Measurements from ENCODE around the gene MAPRE2. TPM values are rescaled to one million over a fixed set of nuclear protein-coding genes. Genes with fewer than 3 reads are reported as not detected.

Gene MAPRE2
- total and polyA plus RNA-seq, 2 experiments from 2014 or later, result 11.2 to 16.1 TPM

DNA sequence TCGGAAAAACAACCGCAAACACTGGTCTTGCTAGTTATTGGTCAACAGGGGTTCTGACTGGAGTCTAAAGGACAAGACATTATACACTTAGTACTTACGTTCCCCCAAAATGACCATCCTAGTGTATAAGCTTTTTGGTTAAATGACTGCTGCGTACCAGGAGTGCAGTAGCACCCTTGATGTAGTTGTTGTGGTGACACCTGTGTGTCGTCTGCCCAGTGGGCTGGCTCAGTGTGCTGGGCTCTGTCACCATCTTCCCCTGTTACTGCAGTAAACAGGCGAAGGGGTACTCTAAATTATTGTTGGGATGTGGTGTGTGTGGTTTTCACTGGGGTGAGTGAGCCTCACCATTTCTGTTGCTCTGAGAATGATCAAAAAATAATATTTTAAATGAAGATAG is 76.2 kb downstream of the MAPRE2 start:
- in situ Hi-C loops (cut with MboI), result no loop called here
- peak overlapping the region; percentile 59; the same call in 1 of the 2 replicates for H3K27ac ChIP-seq
- no peak for DNase-seq
- H3K9me2 ChIP-seq (ENCODE audit: insufficient read depth), result no peaks in the 10 kb centered on the region
- peaks cover 9% of the 10 kb centered on the region; the same call in 1 of the 2 replicates for H3K4me1 ChIP-seq (ENCODE audit: insufficient read depth)
- TF ChIP-seq EZH2 (IDR thresholded peaks at IDR 0.05; ENCODE audit: insufficient read depth, poor library complexity, severe bottlenecking), result no peak
- no peak for TF ChIP-seq EZH2phosphoT487 (IDR thresholded peaks at IDR 0.05; ENCODE audit: insufficient read depth, low read depth)
- H3K4me3 ChIP-seq, result no peak overlapping the region
- H3K79me2 ChIP-seq (ENCODE audit: insufficient read depth), result no peaks in the 10 kb centered on the region
- peak overlapping the region; percentile 70 for H3K4me2 ChIP-seq (ENCODE audit: unreplicated experiment)
- H3K27me3 ChIP-seq (replicated peaks; ENCODE audit: insufficient read depth), result no peaks in the 10 kb centered on the region
- H3K9me3 ChIP-seq (ENCODE audit: low read depth), result no peaks in the 10 kb centered on the region
- no peaks in the 10 kb centered on the region for H3F3A ChIP-seq (ENCODE audit: insufficient read depth)
- no peak overlapping the region for H3K9ac ChIP-seq
- H3K36me3 ChIP-seq (ENCODE audit: low read depth), result no peaks in the 10 kb centered on the region
- 89 to 90% methylated on average over 6 of the region's 6 CpGs for WGBS, 2 experiments (ENCODE audit: low coverage in 1 of 2, low lambda C conversion rate in 2 of 2, missing lambda C conversion rate in 2 of 2)
- H4K20me1 ChIP-seq (ENCODE audit: insufficient read depth), result no peaks in the 10 kb centered on the region
- peak overlapping the region; percentile 78 for H2AFZ ChIP-seq

DNA sequence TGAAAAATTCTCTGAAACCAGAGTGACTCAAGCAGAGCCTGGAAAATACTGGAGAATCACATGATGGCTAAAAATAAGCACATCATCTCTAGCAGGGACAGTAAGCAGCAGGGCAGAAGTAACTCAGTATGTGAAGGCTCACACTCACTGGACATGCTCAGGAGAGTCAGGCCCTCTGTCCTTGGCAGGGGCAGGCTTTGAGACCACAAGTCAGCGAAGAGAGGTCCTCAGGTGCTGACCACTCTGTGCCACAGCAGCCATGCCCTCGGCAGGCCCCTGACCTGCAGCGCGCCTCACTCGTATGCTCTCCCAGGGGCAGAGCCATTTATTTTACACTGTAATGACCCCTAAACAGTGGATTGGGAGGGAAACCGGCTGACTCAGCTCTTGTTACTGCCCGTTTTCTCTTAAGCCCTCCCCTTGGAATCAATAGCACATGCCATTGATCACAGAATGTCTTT is 76.8 kb downstream of the MAPRE2 start:
- TF ChIP-seq EZH2 (IDR thresholded peaks at IDR 0.05; ENCODE audit: insufficient read depth, poor library complexity, severe bottlenecking), result no peak
- TF ChIP-seq EZH2phosphoT487 (IDR thresholded peaks at IDR 0.05; ENCODE audit: insufficient read depth, low read depth), result no peak
- peak overlapping the region; percentile 11; the same call in 1 of the 2 replicates for H3K4me3 ChIP-seq
- DNase-seq, result peak; percentile 72
- H2AFZ ChIP-seq, result peak overlapping the region; percentile 78
- no peaks in the 10 kb centered on the region for H3F3A ChIP-seq (ENCODE audit: insufficient read depth)
- H3K27ac ChIP-seq, result peak overlapping the region; percentile 59
- H3K36me3 ChIP-seq (ENCODE audit: low read depth), result no peaks in the 10 kb centered on the region
- H3K4me1 ChIP-seq (ENCODE audit: insufficient read depth), result peaks cover 9% of the 10 kb centered on the region; the same call in 1 of the 2 replicates
- no peaks in the 10 kb centered on the region for H3K9me2 ChIP-seq (ENCODE audit: insufficient read depth)
- in situ Hi-C loops (cut with MboI), result no loop called here
- 15 to 18% methylated on average over 5 to 7 of the region's 7 CpGs for WGBS, 2 experiments (ENCODE audit: low coverage in 1 of 2, low lambda C conversion rate in 2 of 2, missing lambda C conversion rate in 2 of 2)
- no peaks in the 10 kb centered on the region for H3K79me2 ChIP-seq (ENCODE audit: insufficient read depth)
- H3K4me2 ChIP-seq (ENCODE audit: unreplicated experiment), result peak overlapping the region; percentile 70
- no peaks in the 10 kb centered on the region for H3K27me3 ChIP-seq (replicated peaks; ENCODE audit: insufficient read depth)
- H3K9ac ChIP-seq, result 0 out of 2 replicates have a peak overlapping the region, but pooled peaks have one; percentile 37
- no peaks in the 10 kb centered on the region for H3K9me3 ChIP-seq (ENCODE audit: low read depth)
- no peaks in the 10 kb centered on the region for H4K20me1 ChIP-seq (ENCODE audit: insufficient read depth)

DNA sequence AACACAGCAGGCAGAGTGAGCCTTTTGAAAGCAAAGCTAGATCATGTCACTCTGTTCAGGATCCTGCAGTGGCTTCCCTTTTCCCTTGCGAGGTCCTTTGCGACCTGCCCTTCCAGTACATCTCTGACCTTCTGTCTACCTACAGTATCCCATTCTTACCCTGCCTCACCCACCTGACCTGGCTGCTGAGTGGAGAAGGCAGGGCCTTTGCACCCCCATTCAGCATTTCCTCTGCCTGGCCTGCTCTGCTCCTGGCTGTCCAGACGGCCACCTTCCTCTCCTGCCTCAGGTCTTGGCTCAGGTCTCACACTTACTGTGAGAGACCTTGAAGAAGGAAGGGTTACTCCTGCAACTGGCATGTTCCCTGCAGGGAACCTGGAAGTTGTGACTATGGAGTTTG is 77.4 kb downstream of the MAPRE2 start:
- Histone ChIP-seq H3K4me2 (ENCODE audit: unreplicated experiment) (no peak overlapping the region), H3K4me1 (ENCODE audit: insufficient read depth) (peaks cover 9% of the 10 kb centered on the region; the same call in 1 of the 2 replicates), H3K9me3 (ENCODE audit: low read depth) (no peaks in the 10 kb centered on the region), H3K9me2 (ENCODE audit: insufficient read depth) (no peaks in the 10 kb centered on the region), H3K79me2 (ENCODE audit: insufficient read depth) (no peaks in the 10 kb centered on the region), H4K20me1 (ENCODE audit: insufficient read depth) (no peaks in the 10 kb centered on the region), H2AFZ (no peak overlapping the region), H3K36me3 (ENCODE audit: low read depth) (no peaks in the 10 kb centered on the region), H3F3A (ENCODE audit: insufficient read depth) (no peaks in the 10 kb centered on the region), H3K27me3 (replicated peaks; ENCODE audit: insufficient read depth) (no peaks in the 10 kb centered on the region), H3K4me3 (no peak overlapping the region), H3K27ac (no peak overlapping the region), H3K9ac (no peak overlapping the region)
- no peak for TF ChIP-seq EZH2 (IDR thresholded peaks at IDR 0.05; ENCODE audit: insufficient read depth, poor library complexity, severe bottlenecking)
- WGBS, 2 experiments (ENCODE audit: low coverage in 1 of 2, low lambda C conversion rate in 2 of 2, missing lambda C conversion rate in 2 of 2), result 91 to 98% methylated on average over 3 of the region's 3 CpGs
- DNase-seq, result no peak
- in situ Hi-C loops (cut with MboI), result no loop called here

DNA sequence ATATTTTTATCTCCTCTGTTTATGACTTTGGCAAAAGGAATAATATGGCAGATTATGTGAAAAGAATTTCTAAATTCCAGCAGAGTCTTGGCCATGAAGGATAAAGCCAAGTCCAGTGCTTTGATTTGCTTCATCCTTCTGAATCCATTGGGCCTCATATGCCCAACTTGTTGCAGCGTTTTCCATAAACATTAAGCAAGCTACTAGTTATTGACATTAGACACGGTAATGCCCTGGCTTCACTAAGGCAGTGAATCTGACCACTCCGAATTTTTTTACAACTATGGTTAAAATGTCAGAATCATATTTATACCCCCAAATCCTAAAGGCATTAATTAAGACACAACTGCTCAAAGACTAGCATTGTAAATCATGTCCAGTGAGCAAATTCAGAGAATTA is 79.8 kb downstream of the MAPRE2 start:
- no peaks in the 10 kb centered on the region for H3K79me2 ChIP-seq (ENCODE audit: insufficient read depth)
- H4K20me1 ChIP-seq (ENCODE audit: insufficient read depth), result no peaks in the 10 kb centered on the region
- no peak overlapping the region for H2AFZ ChIP-seq
- H3K27ac ChIP-seq, result no peak overlapping the region
- H3K4me3 ChIP-seq, result no peak overlapping the region
- H3K4me2 ChIP-seq (ENCODE audit: unreplicated experiment), result no peak overlapping the region
- DNase-seq, result no peak
- no peaks in the 10 kb centered on the region for H3K9me2 ChIP-seq (ENCODE audit: insufficient read depth)
- no peaks in the 10 kb centered on the region for H3F3A ChIP-seq (ENCODE audit: insufficient read depth)
- TF ChIP-seq EZH2phosphoT487 (IDR thresholded peaks at IDR 0.05; ENCODE audit: insufficient read depth, low read depth), result no peak
- TF ChIP-seq EZH2 (IDR thresholded peaks at IDR 0.05; ENCODE audit: insufficient read depth, poor library complexity, severe bottlenecking), result no peak
- H3K4me1 ChIP-seq (ENCODE audit: insufficient read depth), result peaks cover 9% of the 10 kb centered on the region; the same call in 1 of the 2 replicates
- no peak overlapping the region for H3K9ac ChIP-seq
- no peaks in the 10 kb centered on the region for H3K36me3 ChIP-seq (ENCODE audit: low read depth)
- H3K27me3 ChIP-seq (replicated peaks; ENCODE audit: insufficient read depth), result no peaks in the 10 kb centered on the region
- in situ Hi-C loops (cut with MboI), result no loop called here
- 28 to 29% methylated on average over 3 of the region's 3 CpGs for WGBS, 2 experiments (ENCODE audit: low coverage in 1 of 2, low lambda C conversion rate in 2 of 2, missing lambda C conversion rate in 2 of 2)
- H3K9me3 ChIP-seq (ENCODE audit: low read depth), result no peaks in the 10 kb centered on the region

DNA sequence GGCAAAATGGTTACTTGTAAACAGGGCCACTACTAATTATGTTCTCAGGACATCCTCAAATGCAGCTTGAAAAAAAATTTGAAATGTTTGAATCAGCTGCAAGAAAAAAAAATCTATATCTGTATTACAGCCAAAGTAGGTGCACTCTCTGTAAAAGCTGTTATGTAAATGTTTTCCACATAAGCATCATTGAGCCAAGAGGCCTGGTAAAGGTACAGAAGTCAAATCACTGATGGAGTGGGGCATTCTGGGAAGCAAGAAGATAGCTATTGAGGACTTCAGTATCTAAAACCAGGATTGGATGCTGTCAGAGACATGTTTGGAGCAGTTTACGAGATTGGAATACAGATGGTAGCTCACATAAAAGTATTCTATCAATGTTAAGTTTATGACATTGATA is 80.3 kb downstream of the MAPRE2 start:
- TF ChIP-seq EZH2 (IDR thresholded peaks at IDR 0.05; ENCODE audit: insufficient read depth, poor library complexity, severe bottlenecking) (no peak), EZH2phosphoT487 (IDR thresholded peaks at IDR 0.05; ENCODE audit: insufficient read depth, low read depth) (no peak)
- Histone ChIP-seq H3K9ac (no peak overlapping the region), H3K36me3 (ENCODE audit: low read depth) (no peaks in the 10 kb centered on the region), H3K27me3 (replicated peaks; ENCODE audit: insufficient read depth) (no peaks in the 10 kb centered on the region), H3F3A (ENCODE audit: insufficient read depth) (no peaks in the 10 kb centered on the region), H4K20me1 (ENCODE audit: insufficient read depth) (no peaks in the 10 kb centered on the region), H3K27ac (no peak overlapping the region), H3K9me3 (ENCODE audit: low read depth) (no peaks in the 10 kb centered on the region), H3K9me2 (ENCODE audit: insufficient read depth) (no peaks in the 10 kb centered on the region), H3K79me2 (ENCODE audit: insufficient read depth) (no peaks in the 10 kb centered on the region), H3K4me2 (ENCODE audit: unreplicated experiment) (no peak overlapping the region), H3K4me1 (ENCODE audit: insufficient read depth) (peaks cover 9% of the 10 kb centered on the region; the same call in 1 of the 2 replicates), H2AFZ (no peak overlapping the region), H3K4me3 (no peak overlapping the region)
- no peak for DNase-seq
- WGBS, 2 experiments (ENCODE audit: low coverage in 1 of 2, low lambda C conversion rate in 2 of 2, missing lambda C conversion rate in 2 of 2), result 89 to 95% methylated on average over 1 of the region's 1 CpG
- in situ Hi-C loops (cut with MboI), result no loop called here
